Hepatocyte (in vitro differentiated cells): ENCODE data around the gene NFIL3. TPM values are rescaled to one million over a fixed set of nuclear protein-coding genes. Genes with fewer than 3 reads are reported as not detected.

Source experiments
- DNase-seq: peaks from one replicate; pipeline ENCODE4 v3.0.0-alpha.2; 2016; ENCODE audit warnings: low spot score
- H2AFZ ChIP-seq: fragments of 200-600 bp; sonication (generic); 2 replicates; pipeline ENCODE4 v1.6.0; 2016; ENCODE audit warnings: antibody characterized with exemption, mild to moderate bottlenecking
- H3K27ac ChIP-seq: fragments of 200-600 bp; sonication (generic); 2 replicates; pipeline ENCODE4 v1.5.1; 2016; ENCODE audit warnings: mild to moderate bottlenecking
- H3K27me3 ChIP-seq: fragments of 200-600 bp; sonication (generic); 2 replicates; pipeline ENCODE4 v1.6.1; 2016
- H3K36me3 ChIP-seq: fragments of 200-600 bp; sonication (generic); replicated peaks from 2 replicates; pipeline ENCODE4 v1.5.1; 2016; ENCODE audit warnings: low read depth; ENCODE audit not compliant: insufficient read depth
- H3K4me1 ChIP-seq: fragments of 200-600 bp; sonication (generic); 2 replicates; pipeline ENCODE4 v1.5.1; 2016; ENCODE audit warnings: mild to moderate bottlenecking, moderate library complexity; ENCODE audit not compliant: insufficient read depth
- H3K4me2 ChIP-seq: fragments of 200-600 bp; sonication (generic); 2 replicates; pipeline ENCODE4 v1.6.0; 2016
- H3K4me3 ChIP-seq: fragments of 200-600 bp; sonication (generic); 2 replicates; pipeline ENCODE4 v1.5.1; 2016; ENCODE audit warnings: mild to moderate bottlenecking
- H3K79me2 ChIP-seq: fragments of 200-600 bp; sonication (generic); 2 replicates; pipeline ENCODE4 v1.6.0; 2017; ENCODE audit warnings: mild to moderate bottlenecking
- H3K9me2 ChIP-seq: fragments of 200-600 bp; sonication (generic); replicated peaks from 2 replicates; pipeline ENCODE4 v1.6.0; 2017; ENCODE audit warnings: mild to moderate bottlenecking; ENCODE audit not compliant: insufficient read depth
- H3K9me3 ChIP-seq: fragments of 200-600 bp; sonication (generic); 2 replicates; pipeline ENCODE4 v1.5.1; 2016; ENCODE audit warnings: low read depth, mild to moderate bottlenecking
- H4K20me1 ChIP-seq: fragments of 200-600 bp; sonication (generic); 2 replicates; pipeline ENCODE4 v1.6.0; 2016; ENCODE audit warnings: mild to moderate bottlenecking; ENCODE audit not compliant: insufficient read depth, poor library complexity, severe bottlenecking
- CTCF ChIP-seq: fragments of 200-600 bp; sonication (generic); IDR thresholded peaks from 2 replicates; pipeline ENCODE4 v1.5.1; 2016; ENCODE audit warnings: antibody characterized with exemption, mild to moderate bottlenecking; ENCODE audit not compliant: poor library complexity
- EZH2 ChIP-seq: fragments of 200-600 bp; sonication (generic); IDR thresholded peaks from 2 replicates; pipeline ENCODE4 v1.6.1; 2016; ENCODE audit warnings: antibody characterized with exemption, mild to moderate bottlenecking, borderline replicate concordance
- EZH2phosphoT487 ChIP-seq: fragments of 200-600 bp; sonication (generic); IDR thresholded peaks from one replicate; pipeline ENCODE4 v1.6.1; 2018; ENCODE audit warnings: antibody characterized with exemption, mild to moderate bottlenecking, low read depth, moderate library complexity; ENCODE audit not compliant: unreplicated experiment, severe bottlenecking
- WGBS: methylation state at CpG from one replicate; pipeline ENCODE4 v1.1.6; 2016; ENCODE audit warnings: low lambda C conversion rate; ENCODE audit errors: missing lambda C conversion rate; 5-methylcytosine and 5-hydroxymethylcytosine counted together
- polyA plus RNA-seq: library from polyadenylated mRNA; unstranded; fragments of >200 nt; fragmentation: Nextera tagmentation; extraction: Ambion mirVana; gene quantifications from 2 replicates; pipeline ENCODE4 v1.2.1, GENCODE V29; 2016
- total RNA-seq: library from RNA; depleted of rRNA; stranded (reverse); fragments of >200 nt; gene quantifications from 2 replicates; pipeline ENCODE4 v1.2.3, GENCODE V29; 2014

NFIL3 gene
- total and polyA plus RNA-seq, 2 experiments from 2014 or later: 69.6 to 99.6 TPM

- Histone ChIP-seq H2AFZ (no peak overlapping the region), H3K4me2 (no peak overlapping the region), H3K9me3 (no peaks in the 10 kb centered on the region), H3K27me3 (no peaks in the 10 kb centered on the region), H3K79me2 (no peaks in the 10 kb centered on the region), H3K4me3 (no peak overlapping the region), H3K27ac (no peak overlapping the region), H3K4me1 (no peaks in the 10 kb centered on the region), H3K9me2 (no peaks in the 10 kb centered on the region), H3K36me3 (no peaks in the 10 kb centered on the region), H4K20me1 (no peaks in the 10 kb centered on the region)
- DNase-seq: no peak
- 92% methylated on average over 5 of the region's 5 CpGs for WGBS
- no peak for TF ChIP-seq EZH2phosphoT487
- no peak for TF ChIP-seq CTCF
- TF ChIP-seq EZH2: no peak
These were observed 7.9 kb upstream of the NFIL3 start for GRCh38 chr9:91431485-91431884.

- Histone ChIP-seq H3K9me3 (no peaks in the 10 kb centered on the region), H3K36me3 (no peaks in the 10 kb centered on the region), H3K27ac (peak overlapping the region; percentile 44), H3K4me2 (no peak overlapping the region), H3K79me2 (no peaks in the 10 kb centered on the region), H4K20me1 (no peaks in the 10 kb centered on the region), H3K9me2 (no peaks in the 10 kb centered on the region), H3K4me3 (no peak overlapping the region), H2AFZ (no peak overlapping the region), H3K27me3 (no peaks in the 10 kb centered on the region), H3K4me1 (no peaks in the 10 kb centered on the region)
- DNase-seq: no peak
- whole genome bisulfite sequencing: 82% methylated on average over 8 of the region's 8 CpGs
- TF ChIP-seq EZH2phosphoT487 (no peak), EZH2 (no peak), CTCF (no peak)
These were observed 5.9 kb upstream of the NFIL3 start for GRCh38 chr9:91429501-91429900.

GRCh38 chr9:91428927-91429351 lies 5.3 kb upstream of the NFIL3 start:
- 68% methylated on average over 5 of the region's 5 CpGs for WGBS
- Histone ChIP-seq H3K36me3 (no peaks in the 10 kb centered on the region), H2AFZ (no peak overlapping the region), H3K4me3 (no peak overlapping the region), H3K9me3 (no peaks in the 10 kb centered on the region), H3K4me2 (no peak overlapping the region), H3K27ac (peak overlapping the region; percentile 73), H3K9me2 (no peaks in the 10 kb centered on the region), H3K4me1 (no peaks in the 10 kb centered on the region), H4K20me1 (no peaks in the 10 kb centered on the region), H3K79me2 (no peaks in the 10 kb centered on the region), H3K27me3 (no peaks in the 10 kb centered on the region)
- DNase-seq: peak; percentile 18
- no peak for TF ChIP-seq CTCF
- no peak for TF ChIP-seq EZH2phosphoT487
- TF ChIP-seq EZH2: no peak

- no peak for DNase-seq
- H3K4me2 ChIP-seq: no peak overlapping the region
- TF ChIP-seq EZH2: no peak
- no peak for TF ChIP-seq EZH2phosphoT487
- no peak for TF ChIP-seq CTCF
- no peak overlapping the region for H3K4me3 ChIP-seq
- no peaks in the 10 kb centered on the region for H3K9me2 ChIP-seq
- WGBS: 76% methylated on average over 2 of the region's 2 CpGs
- no peaks in the 10 kb centered on the region for H4K20me1 ChIP-seq
- H3K79me2 ChIP-seq: no peaks in the 10 kb centered on the region
- no peaks in the 10 kb centered on the region for H3K9me3 ChIP-seq
- no peak overlapping the region for H2AFZ ChIP-seq
- H3K4me1 ChIP-seq: no peaks in the 10 kb centered on the region
- H3K27ac ChIP-seq: peak overlapping the region; percentile 73
- H3K36me3 ChIP-seq: no peaks in the 10 kb centered on the region
- no peaks in the 10 kb centered on the region for H3K27me3 ChIP-seq
These were observed 4.8 kb upstream of the NFIL3 start for GRCh38 chr9:91428436-91428835.
